ENCODE data around the gene WDR18.
"Not testable (repeated sequence)": the region's sequence is repeated elsewhere in the genome, so short reads cannot be mapped to it uniquely, and the experiment has no call there.

Gene WDR18

DNA sequence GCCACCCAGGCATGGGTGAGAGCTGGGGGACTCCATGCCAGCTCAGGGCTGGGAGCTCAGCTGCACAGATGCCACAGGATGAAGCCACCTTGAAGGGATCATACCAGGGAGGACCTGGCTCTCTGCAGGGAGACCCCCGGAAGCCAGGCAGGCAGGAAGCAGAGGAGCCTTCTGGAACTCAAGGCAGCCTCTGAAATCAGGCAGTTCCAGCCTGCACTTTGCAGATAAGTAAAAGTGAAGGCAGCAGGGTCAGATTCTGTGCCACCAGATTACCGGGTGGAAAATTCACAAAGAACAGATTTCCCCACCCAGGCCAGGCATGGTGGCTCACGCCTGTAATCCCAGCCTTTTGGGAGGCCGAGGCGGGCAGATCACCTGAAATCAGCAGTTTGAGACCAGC, 34.2 kb downstream of the WDR18 start:
- no peak for TF ChIP-seq CTCF (IDR thresholded peaks at IDR 0.05; ENCODE audit: insufficient read depth, low read depth, low read length, missing control alignments)
- H3K4me3 ChIP-seq (ENCODE audit: low read length) = no peak overlapping the region
- no peak for DNase-seq (ENCODE audit: low read depth)

- DNase-seq (ENCODE audit: low read depth) = no peak
- TF ChIP-seq CTCF (IDR thresholded peaks at IDR 0.05; ENCODE audit: insufficient read depth, low read depth, low read length, missing control alignments) = no peak
- H3K4me3 ChIP-seq (ENCODE audit: low read length) = peak overlapping the region; percentile 94
Measured at GRCh38 chr19:1018932-1019615, 34.9 kb downstream of the WDR18 start.

DNA sequence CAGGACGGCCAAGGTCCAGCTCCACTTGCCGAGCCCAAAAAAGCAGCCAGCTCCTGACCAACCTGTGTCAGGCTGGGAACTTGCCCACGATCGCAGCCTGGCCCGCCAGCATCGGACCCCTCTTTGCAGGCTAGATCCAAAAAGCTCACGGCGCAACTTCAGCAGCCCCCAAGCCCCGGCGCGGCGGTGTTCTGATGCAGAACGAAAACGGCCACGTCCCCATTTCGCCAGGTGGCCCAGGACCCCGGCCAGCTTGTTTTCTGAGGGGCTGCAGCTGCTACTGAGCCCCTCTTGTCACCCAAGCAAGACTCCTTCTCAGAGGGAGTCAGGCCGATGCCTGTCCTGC, 35.4 kb downstream of the WDR18 start:
- TF ChIP-seq CTCF (IDR thresholded peaks at IDR 0.05; ENCODE audit: insufficient read depth, low read depth, low read length, missing control alignments) = no peak
- peak overlapping the region; percentile 94 for H3K4me3 ChIP-seq (ENCODE audit: low read length)
- no peak for DNase-seq (ENCODE audit: low read depth)

DNA sequence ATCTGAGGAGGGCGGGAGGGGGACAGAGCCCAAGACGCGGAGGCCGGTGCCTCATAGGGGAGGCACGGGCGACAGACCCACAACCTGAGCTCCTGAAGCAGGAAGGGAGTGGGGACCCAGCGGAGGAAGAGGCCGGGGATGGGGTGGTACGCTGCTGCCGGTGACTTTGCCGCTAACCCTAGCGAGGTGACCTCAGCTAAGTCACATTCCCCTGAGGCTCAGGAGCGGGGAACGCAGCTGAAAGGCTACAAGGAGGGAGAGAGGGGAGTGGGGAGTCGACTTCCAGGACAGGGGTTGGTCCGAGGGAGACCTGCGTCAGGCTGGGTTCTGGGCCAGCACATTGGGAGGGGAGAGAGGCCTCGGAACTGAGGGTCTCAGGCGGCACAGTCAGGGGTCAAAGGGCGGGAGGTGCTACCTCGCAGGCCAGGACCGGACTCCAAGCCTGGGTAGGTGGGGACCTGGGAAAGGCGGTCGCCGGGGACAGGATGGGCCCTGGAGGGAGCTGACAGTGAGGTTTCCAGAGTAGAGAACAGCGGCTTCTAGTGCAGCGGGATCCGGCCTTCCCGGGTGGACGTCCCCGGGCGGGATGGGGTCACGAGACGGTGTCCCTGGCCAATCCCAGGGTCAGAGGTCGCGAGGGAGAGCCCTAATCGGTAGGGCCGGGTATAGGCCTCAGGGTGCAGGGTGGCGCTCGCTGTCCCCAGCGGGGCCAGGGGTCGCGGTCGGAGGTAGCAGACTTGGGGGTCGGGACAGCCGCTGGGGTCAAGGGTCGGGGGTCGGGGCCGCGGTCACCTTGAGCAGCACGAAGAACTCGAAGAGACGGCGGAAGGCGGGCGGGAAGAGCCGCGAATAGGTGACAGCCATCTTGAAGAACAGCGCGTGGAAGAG, 36.1 kb downstream of the WDR18 start:
- DNase-seq (ENCODE audit: low read depth) = peak; percentile 25
- H3K4me3 ChIP-seq (ENCODE audit: low read length) = peak overlapping the region; percentile 94
- no peak for TF ChIP-seq CTCF (IDR thresholded peaks at IDR 0.05; ENCODE audit: insufficient read depth, low read depth, low read length, missing control alignments)

DNA sequence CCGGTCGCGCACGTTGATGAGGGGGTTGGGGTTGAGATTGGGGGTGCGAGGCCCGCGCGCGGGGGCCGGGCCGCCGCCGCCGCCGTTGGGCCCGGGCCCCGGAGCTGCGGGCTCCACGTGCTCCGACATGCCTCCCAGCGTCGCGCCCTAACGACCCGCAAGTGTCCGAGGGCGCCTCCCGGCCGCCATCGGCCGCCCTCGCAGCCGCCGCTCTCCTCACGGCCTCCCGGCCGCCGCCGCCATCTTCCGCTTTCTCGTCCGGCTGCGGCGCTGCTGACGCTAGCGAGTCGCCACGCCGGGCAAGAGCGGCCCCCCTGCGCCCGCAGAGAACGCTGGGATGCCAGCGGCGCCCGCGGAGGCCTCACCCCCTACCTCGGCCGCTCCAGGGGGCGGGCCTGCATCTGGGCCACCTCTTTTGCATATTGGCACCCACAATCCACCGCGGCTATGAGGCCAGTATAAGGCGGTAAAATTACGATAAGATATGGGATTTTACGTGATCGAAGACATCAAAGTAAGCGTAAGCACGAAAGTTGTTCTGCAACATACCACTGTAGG, 36.8 kb downstream of the WDR18 start, which contains the start of gene TMEM259:
TMEM259 (minus strand) TSS at position 256 of the 558 bp plus-strand sequence; CDS start at position 129, 127 bp downstream.
- peak; percentile 98 for DNase-seq (ENCODE audit: low read depth)
- H3K4me3 ChIP-seq (ENCODE audit: low read length) = peak within 1 kb of the TSS; percentile 94
- TF ChIP-seq CTCF (IDR thresholded peaks at IDR 0.05; ENCODE audit: insufficient read depth, low read depth, low read length, missing control alignments) = no peak

GRCh38 chr19:1023883-1024188, 39.7 kb downstream of the WDR18 start:
- not testable (repeated sequence) for DNase-seq (ENCODE audit: low read depth); H3K4me3 ChIP-seq (ENCODE audit: low read length)

GRCh38 chr19:1025080-1025479, 40.9 kb downstream of the WDR18 start:
- not testable (repeated sequence) for DNase-seq (ENCODE audit: low read depth); H3K4me3 ChIP-seq (ENCODE audit: low read length)

Measured in epithelial cell of esophagus (primary cell).